Measurements from ENCODE around the gene KIFC1.

DNA sequence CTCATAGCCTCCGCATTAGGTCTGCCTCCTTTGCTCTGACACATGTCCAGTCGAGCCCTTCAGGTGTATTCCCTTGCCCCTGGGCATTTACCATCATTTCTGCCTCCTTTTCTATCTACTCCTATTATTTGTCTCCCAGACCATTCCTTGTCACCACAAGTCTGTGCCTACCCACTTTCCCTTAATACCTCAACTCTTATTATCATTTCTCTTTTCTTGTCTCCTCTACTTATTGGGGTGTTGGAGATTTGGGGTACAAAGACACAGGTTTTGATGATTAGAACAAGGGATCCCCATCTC is 29.7 kb downstream of the KIFC1 start:
- TF ChIP-seq, protein P1, sequence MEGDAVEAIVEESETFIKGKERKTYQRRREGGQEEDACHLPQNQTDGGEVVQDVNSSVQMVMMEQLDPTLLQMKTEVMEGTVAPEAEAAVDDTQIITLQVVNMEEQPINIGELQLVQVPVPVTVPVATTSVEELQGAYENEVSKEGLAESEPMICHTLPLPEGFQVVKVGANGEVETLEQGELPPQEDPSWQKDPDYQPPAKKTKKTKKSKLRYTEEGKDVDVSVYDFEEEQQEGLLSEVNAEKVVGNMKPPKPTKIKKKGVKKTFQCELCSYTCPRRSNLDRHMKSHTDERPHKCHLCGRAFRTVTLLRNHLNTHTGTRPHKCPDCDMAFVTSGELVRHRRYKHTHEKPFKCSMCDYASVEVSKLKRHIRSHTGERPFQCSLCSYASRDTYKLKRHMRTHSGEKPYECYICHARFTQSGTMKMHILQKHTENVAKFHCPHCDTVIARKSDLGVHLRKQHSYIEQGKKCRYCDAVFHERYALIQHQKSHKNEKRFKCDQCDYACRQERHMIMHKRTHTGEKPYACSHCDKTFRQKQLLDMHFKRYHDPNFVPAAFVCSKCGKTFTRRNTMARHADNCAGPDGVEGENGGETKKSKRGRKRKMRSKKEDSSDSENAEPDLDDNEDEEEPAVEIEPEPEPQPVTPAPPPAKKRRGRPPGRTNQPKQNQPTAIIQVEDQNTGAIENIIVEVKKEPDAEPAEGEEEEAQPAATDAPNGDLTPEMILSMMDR (IDR thresholded peaks at IDR 0.05; ENCODE audit: low read length), result no peak
- no peak for TF ChIP-seq EZH2 (IDR thresholded peaks at IDR 0.05; ENCODE audit: borderline replicate concordance, low read length)
